HFFc6 (cell line): ENCODE results near the gene CDV3. TPM values are rescaled to one million over a fixed set of nuclear protein-coding genes. Genes with fewer than 3 reads are reported as not detected.

Source experiments
- DNase-seq: peaks from one replicate; pipeline ENCODE4 v3.0.0-alpha.2; 2018
- H3K27ac Mint-ChIP-seq: 2 replicates; pipeline ENCODE4 v1.8.0; 2020; ENCODE audit warnings: mild to moderate bottlenecking, mixed read lengths
- H3K27me3 Mint-ChIP-seq: 2 replicates; pipeline ENCODE4 v1.8.0; 2021; ENCODE audit warnings: mild to moderate bottlenecking, moderate library complexity, mixed read lengths; ENCODE audit not compliant: insufficient read depth
- H3K36me3 Mint-ChIP-seq: 2 replicates; pipeline ENCODE4 v1.8.0; 2021; ENCODE audit warnings: low read depth, mixed read lengths
- H3K4me1 Mint-ChIP-seq: 2 replicates; pipeline ENCODE4 v1.8.0; 2020; ENCODE audit warnings: low read depth, mixed read lengths
- H3K4me3 Mint-ChIP-seq: 2 replicates; pipeline ENCODE4 v1.8.0; 2020; ENCODE audit warnings: mild to moderate bottlenecking, moderate library complexity, mixed read lengths
- H3K9me3 Mint-ChIP-seq: 2 replicates; pipeline ENCODE4 v1.8.0; 2020; ENCODE audit warnings: mild to moderate bottlenecking, mixed read lengths
- total RNA-seq, 6 experiments: library from RNA; stranded (reverse); fragmentation: NEBNext Ultra II Directional; extraction: Animal tissue kit (Norgen Biotek cat#: 25700); gene quantifications; 2 replicates in 1 of 6; 3 replicates in 5 of 6; pipeline ENCODE4 v1.2.3, GENCODE V29; 2021
- TF ChIP-seq, protein P1 (sequence below): fragments of 200-600 bp; sonication (generic); IDR thresholded peaks from 2 replicates; pipeline ENCODE4 v1.5.0; 2021; ENCODE audit warnings: antibody characterized with exemption, mild to moderate bottlenecking

Gene CDV3
- total RNA-seq, 6 experiments from 2014 or later = 163 to 208 (median 184) TPM

DNA sequence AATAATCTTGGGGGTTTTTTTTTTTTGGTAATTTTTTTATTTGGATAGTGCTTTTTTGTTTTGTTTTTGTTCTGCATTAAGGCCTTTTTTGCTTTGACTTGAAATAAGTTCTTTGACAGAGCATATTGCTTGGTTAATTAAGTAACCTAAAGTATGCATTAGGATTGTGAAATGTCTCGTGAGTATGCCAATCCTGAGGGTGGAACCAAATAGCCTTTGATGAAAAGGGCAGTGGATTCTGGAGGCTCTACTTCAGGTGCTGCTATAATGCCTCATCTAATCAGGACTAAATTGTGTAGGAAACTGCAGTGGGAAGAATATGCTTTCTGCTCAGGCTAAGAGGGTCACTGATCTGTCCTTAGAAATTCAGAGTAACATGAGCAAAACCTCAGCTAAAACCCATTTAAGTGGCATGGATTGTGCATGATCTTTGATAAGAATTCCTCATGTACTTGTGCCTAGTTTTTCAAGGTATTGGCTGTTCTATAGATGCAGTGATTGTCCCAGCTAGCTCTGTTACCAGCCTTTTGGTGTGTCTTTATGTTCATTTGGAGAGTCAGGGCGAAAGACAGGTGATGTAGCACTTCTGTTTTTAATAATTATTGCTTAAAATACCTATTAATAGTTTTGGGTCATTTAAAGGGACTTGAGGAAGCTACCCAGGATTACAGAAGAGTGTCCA is 15.4 kb downstream of the CDV3 start:
- H3K9me3 Mint-ChIP-seq = no peaks in the 10 kb centered on the region
- H3K27ac Mint-ChIP-seq = peak overlapping the region; percentile 55
- TF ChIP-seq, protein P1, sequence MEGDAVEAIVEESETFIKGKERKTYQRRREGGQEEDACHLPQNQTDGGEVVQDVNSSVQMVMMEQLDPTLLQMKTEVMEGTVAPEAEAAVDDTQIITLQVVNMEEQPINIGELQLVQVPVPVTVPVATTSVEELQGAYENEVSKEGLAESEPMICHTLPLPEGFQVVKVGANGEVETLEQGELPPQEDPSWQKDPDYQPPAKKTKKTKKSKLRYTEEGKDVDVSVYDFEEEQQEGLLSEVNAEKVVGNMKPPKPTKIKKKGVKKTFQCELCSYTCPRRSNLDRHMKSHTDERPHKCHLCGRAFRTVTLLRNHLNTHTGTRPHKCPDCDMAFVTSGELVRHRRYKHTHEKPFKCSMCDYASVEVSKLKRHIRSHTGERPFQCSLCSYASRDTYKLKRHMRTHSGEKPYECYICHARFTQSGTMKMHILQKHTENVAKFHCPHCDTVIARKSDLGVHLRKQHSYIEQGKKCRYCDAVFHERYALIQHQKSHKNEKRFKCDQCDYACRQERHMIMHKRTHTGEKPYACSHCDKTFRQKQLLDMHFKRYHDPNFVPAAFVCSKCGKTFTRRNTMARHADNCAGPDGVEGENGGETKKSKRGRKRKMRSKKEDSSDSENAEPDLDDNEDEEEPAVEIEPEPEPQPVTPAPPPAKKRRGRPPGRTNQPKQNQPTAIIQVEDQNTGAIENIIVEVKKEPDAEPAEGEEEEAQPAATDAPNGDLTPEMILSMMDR = no peak
- no peak for DNase-seq
- H3K4me3 Mint-ChIP-seq = no peak overlapping the region
- H3K36me3 Mint-ChIP-seq = peaks cover 32% of the 10 kb centered on the region
- peaks cover 81% of the 10 kb centered on the region for H3K4me1 Mint-ChIP-seq
- peaks cover 2% of the 10 kb centered on the region for H3K27me3 Mint-ChIP-seq

DNA sequence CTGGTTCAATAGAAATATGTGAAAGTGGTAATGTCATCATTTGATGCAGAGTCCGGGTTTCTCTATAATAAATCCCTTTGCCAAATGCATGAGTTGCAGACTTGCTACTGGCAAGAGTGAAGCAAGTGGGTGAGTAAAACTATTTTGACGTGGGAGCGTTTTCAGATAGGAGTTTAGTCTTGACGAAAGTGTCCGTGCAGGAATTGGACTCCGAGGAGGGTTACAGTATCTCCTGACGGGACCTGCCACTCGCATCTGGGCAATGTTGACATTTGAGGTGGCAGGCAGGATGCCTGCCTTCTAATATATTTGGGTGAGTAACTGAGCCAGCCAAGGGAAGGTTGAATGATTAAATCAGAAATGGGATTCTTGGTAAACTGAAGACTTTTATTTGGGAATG is 16.0 kb downstream of the CDV3 start:
- H3K27ac Mint-ChIP-seq = no peak overlapping the region; the same call in 1 of the 2 replicates
- peaks cover 32% of the 10 kb centered on the region for H3K36me3 Mint-ChIP-seq
- TF ChIP-seq, protein P1 = no peak
- H3K27me3 Mint-ChIP-seq = peaks cover 2% of the 10 kb centered on the region
- H3K9me3 Mint-ChIP-seq = no peaks in the 10 kb centered on the region
- peaks cover 81% of the 10 kb centered on the region for H3K4me1 Mint-ChIP-seq
- no peak for DNase-seq
- no peak overlapping the region for H3K4me3 Mint-ChIP-seq

DNA sequence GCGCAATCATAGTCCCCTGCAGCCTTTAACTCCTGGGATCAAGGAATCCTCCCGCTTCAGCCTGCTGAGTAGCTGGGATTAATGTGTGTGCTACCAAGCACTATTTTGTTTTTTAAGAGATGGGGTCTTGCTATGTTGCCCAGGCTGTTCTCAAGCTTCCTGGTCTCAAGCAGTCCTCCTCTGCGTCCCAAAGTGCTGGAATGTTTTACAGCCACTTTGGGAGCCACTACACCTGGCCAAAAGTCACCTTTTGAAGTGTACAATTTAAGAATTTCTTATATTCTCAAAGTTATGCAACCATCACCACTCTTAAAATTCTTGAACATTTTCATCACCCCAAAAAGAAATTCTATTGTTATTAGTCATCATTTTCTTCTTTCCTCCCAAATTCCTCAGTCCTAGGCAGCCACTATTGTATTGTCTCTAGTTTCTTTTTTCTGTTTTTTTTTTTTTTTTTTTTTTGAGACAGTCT is 17.8 kb downstream of the CDV3 start:
- H3K27ac Mint-ChIP-seq = peak overlapping the region; percentile 74
- no peaks in the 10 kb centered on the region for H3K9me3 Mint-ChIP-seq
- H3K4me1 Mint-ChIP-seq = peaks cover 91% of the 10 kb centered on the region
- peak overlapping the region; percentile 46 for H3K4me3 Mint-ChIP-seq
- TF ChIP-seq, protein P1 = no peak
- peak; percentile 36 for DNase-seq
- peaks cover 32% of the 10 kb centered on the region for H3K36me3 Mint-ChIP-seq
- no peaks in the 10 kb centered on the region for H3K27me3 Mint-ChIP-seq

DNA sequence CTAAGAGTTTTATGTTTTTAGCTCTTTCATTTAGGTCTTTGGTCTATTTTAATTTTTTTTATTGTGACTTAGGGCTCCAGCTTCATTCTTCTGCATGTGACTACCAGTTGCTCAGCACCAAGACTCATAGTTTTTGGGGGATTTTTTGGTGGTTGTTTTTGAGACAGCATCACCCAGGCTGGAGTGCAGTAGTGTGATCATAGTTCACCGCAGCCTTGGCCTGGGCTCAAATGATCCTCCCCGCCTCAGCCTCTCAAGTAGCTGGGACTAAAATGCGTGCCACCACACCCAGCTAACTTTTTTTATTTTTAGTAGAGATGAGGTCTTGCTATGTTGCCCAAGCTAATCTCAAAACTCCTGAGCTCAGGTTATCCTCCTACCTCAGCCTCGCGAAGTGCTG is 19.4 kb downstream of the CDV3 start:
- TF ChIP-seq, protein P1 = no peak
- H3K9me3 Mint-ChIP-seq = no peaks in the 10 kb centered on the region
- H3K4me3 Mint-ChIP-seq = no peak overlapping the region
- no peaks in the 10 kb centered on the region for H3K27me3 Mint-ChIP-seq
- H3K4me1 Mint-ChIP-seq = peaks cover 84% of the 10 kb centered on the region
- peaks cover 29% of the 10 kb centered on the region for H3K36me3 Mint-ChIP-seq
- DNase-seq = no peak
- H3K27ac Mint-ChIP-seq = no peak overlapping the region

DNA sequence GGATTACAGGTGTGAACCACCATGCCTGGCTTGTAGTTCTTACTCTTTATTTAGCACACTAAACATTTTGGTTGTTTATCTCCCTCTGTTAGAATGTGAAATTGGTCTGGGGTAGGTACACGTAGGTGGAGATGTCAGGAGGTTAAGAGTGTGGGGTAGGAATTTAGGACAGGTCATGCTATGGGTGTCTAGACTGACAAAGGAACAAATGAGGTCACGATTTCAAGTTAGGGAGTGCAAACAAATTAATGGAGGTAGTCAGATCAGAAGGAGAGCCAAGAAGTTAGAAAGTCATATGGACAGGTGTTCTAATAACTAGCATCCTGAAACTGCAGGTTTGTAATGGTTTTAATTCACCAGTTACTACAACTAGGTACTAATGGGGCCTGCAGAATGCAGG is 19.8 kb downstream of the CDV3 start:
- H3K4me1 Mint-ChIP-seq = peaks cover 80% of the 10 kb centered on the region

More for the DNA sequence above, 19.8 kb downstream of the CDV3 start:
- no peak for DNase-seq
- TF ChIP-seq, protein P1 = no peak
- no peaks in the 10 kb centered on the region for H3K27me3 Mint-ChIP-seq
- peaks cover 25% of the 10 kb centered on the region for H3K36me3 Mint-ChIP-seq
- H3K4me3 Mint-ChIP-seq = no peak overlapping the region
- no peaks in the 10 kb centered on the region for H3K9me3 Mint-ChIP-seq
- H3K27ac Mint-ChIP-seq = no peak overlapping the region; the same call in 1 of the 2 replicates
